ENCODE measurements around the gene FCAMR.

The FCAMR gene

DNA sequence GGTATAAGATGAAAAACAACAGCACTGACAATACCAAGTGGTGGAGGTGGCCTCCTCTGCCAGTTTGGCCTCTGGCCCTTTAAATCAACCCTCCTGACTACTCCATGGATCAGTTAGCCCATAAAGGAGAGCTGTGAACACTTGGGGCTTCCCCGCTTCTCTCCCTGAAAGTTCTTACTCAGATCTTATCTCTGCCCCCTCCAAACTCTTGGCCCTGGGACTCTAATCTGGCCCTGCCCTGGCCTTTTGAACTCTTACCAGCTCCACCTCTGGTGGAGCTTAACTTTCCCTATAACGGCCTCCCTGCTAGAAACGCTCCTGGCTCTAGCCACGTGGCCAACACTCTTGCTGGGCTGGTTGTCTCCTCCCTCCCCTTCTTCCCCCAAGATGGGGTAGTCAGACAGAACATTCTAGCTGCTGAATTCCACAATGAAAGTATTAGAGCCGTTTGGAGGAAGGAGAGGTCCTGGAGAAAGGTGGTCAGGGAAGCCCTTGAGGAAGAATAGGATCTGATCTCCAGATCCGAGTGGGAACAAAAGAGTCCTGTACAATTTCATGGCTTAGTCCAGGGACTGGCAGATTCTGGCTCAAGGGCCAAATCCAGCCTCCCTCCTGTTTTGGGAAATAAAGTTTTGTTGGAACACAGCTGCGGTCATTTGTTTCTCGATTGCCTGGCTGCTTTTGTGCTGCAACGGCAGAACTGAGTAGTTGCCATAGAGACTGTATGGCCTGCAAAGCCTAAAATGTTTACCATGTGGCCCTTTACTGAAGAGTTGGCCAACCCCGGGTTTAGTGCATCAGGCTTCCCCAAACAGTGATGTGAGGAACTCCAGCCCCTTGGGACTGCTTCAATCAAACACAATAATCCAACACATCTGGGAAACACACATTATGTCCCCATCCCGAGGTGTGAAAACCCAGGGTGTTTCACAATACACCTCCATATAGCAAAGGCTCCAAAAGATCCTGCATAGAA lies 14.5 kb downstream of the FCAMR start:
- no peak for DNase-seq

GRCh38 chr1:206954459-206955342 lies 15.6 kb downstream of the FCAMR start:
- no peak for DNase-seq

DNA sequence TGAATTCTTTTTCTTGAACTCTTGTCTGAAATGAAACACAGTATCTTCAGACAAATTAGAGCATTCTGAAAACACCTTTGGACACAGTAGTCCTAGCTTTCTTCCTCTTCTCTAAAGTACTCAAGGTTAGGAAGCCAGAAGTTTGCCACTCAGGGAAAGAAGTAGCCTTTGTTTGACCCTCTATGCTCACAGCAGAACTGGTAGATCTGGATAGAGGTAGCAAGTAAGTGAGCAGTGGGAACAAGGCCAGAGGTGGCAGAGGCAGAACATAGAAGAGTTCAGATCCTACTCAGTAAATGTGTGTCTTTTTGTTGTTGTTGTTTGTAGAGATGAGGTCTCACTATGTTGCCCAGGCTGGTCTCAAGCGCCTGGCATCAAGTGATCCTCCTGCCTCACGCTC lies 16.6 kb downstream of the FCAMR start:
- no peak for DNase-seq

GRCh38 chr1:206953126-206953525 lies 17.1 kb downstream of the FCAMR start:
- DNase-seq, result no peak

- DNase-seq, result no peak
Observed at GRCh38 chr1:206952171-206952570, 18.1 kb downstream of the FCAMR start.

GRCh38 chr1:206951318-206952100 lies 18.8 kb downstream of the FCAMR start:
- no peak for DNase-seq

DNA sequence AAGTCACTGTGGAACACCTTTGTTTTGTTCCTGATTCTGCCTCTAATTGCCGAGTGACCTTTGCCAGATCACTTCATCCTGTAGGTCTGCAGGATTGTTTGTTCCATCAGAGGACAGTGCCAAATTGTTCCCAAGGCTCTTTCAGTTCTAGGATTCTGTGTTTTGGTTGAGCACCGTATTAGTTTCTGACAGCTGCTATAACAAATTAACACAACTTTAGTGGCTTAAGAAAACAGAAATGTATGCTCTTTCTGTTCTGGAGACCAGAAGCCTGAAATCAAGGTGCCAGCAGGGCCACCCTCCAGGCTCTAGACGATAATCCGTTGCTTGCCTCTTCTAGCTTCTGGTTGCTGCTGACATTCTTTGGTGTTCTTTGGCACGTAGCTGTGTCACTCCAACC lies 20.6 kb downstream of the FCAMR start:
- DNase-seq, result no peak

DNA sequence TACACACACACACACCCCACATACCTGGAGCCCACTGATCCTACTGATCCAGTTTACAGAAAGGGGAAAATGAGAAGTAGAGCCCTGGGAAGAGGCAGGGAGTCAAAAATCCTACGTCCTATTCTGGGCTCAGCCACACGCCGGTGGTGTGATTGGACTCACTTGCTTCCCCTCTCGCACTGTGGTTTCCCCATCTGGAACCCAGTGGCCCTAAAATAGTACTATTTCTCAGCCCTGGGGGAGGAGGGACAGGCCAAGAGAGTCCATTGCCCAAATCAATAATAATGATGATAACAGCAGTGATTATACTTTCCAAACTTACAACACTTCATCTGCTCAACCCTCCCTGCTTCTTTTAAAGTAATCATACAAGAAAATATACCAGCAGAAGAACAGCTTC lies 21.1 kb downstream of the FCAMR start:
- no peak for DNase-seq

- DNase-seq, result no peak
Observed at GRCh38 chr1:206947255-206947654, 23.0 kb downstream of the FCAMR start.

DNA sequence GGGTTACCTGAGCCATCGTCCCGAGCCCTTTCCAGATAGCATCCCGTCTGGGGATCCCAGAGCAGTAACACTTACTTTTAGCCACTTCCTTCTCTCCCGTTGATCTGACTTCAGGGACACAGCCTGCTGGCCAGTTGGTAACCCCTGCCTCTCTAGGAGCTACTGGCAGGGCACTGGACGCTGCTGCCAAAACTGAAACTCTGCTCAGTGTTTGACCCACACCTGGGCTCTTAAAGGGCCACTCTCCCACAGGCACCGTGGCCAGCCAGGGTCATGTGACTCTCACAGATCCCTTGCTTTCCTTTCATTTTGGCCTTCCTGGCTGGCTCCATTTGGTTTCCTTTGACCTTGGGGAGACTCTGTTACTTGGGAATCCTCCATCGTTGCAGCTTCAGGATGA lies 24.0 kb downstream of the FCAMR start, which contains the start of gene PIGR:
TSS of gene PIGR (minus strand) at position 206 of the 400 bp plus-strand sequence. CDS start 5,935 bp downstream, outside the sequence.
- no peak for DNase-seq

DNA sequence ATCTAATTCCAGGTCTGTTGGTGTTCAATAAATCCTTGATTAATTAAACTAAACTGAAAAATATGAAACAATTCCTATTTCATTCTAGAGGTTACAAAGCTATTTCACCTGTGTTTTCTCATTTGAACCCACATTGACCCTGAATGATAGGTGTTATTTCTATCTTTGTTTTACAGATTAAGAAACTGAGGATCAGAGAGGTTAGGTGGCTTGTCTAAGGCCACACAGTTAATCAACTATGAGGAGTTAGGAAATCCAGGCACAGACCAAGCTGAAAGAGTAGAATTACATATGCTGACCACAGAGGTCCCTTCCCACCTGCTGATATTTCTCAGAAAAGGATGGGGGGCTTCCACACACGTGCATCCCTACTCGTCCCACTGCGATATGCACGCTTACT lies 24.5 kb downstream of the FCAMR start:
- no peak for DNase-seq

GRCh38 chr1:206944703-206945102 lies 25.6 kb downstream of the FCAMR start:
- no peak for DNase-seq

DNA sequence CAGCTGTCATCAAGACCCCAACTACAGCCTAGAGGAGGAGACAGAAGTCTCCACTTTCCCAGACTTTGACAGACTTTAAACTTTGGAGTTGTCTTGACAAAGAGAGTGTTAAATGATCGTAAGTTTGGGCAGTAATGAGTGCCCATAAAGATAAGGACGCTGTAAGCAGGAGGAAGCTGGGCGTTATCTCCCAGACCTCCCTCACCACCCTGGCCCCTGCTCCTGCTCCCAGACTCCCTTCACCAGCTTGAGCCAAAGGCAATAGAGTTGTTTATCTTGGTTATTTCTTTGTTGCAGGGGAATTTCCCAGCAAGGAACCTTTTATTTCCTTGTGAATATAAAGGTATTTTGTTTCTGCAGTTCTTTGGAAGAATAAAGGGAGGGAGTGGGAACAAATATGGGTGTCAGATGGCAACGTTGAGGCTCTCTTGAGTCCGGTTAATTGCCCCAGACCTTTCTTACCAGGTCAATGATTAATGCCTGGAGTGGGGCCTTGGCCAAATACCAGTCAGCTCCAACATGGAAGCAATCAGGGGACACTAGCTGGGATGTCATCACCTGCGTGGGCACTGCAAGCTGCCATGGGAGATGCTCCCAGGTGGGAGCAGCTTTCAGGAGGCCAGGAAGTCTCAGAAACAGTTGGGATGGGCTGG lies 28.4 kb downstream of the FCAMR start:
- no peak for DNase-seq

DNA sequence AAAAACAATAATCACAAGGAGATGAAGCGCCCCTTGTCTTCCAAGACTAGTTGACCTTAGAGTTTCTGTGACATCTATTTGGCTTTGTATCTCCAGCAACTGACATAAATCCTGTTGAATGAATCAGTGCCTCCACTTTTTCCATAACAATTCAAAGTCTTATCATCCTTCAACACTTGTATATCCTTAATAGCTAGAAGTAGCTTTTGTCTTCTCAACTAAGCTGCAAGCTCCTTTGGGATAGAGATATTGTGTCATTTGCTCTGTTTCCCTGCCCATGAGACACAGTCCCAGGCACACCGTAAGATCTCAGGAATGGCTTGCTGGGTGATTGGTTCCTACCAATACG lies 29.7 kb downstream of the FCAMR start:
- DNase-seq, result no peak

GRCh38 chr1:206939841-206940587 lies 30.2 kb downstream of the FCAMR start:
- no peak for DNase-seq

- no peak for DNase-seq
Observed at GRCh38 chr1:206939131-206939530, 31.1 kb downstream of the FCAMR start.

- no peak for DNase-seq
Observed at GRCh38 chr1:206937425-206937824, 32.8 kb downstream of the FCAMR start.

DNA sequence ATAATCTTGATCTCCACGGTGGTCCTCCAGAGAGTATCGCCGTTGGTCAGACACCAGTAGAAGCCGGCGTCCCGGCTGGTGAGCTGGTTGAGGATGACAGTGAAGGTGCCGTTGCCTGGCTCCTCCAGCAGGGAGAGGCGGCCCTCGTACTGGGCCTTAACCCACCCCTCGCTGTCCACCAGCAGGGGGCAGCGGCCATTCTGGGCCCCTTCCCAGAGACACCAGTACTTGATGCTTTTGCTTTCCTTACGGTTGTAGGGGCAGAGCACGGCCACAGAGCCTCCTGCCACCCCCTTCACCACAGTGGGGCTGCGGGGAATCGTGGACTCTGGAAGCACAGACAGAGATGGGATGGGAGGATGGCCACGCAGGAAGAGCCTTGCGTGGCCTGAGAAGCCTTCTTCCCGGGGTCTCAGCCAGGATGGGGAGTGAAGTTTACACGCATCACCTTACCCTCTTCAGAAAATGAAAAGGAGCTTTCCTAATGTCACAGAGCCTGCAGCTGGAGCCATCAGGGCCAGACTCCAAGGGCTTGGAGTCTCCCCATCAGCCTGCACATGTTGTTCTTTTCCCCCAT lies 34.7 kb downstream of the FCAMR start:
- DNase-seq, result no peak

GRCh38 chr1:206933333-206933945 lies 36.8 kb downstream of the FCAMR start:
- DNase-seq, result peak; percentile 55

DNA sequence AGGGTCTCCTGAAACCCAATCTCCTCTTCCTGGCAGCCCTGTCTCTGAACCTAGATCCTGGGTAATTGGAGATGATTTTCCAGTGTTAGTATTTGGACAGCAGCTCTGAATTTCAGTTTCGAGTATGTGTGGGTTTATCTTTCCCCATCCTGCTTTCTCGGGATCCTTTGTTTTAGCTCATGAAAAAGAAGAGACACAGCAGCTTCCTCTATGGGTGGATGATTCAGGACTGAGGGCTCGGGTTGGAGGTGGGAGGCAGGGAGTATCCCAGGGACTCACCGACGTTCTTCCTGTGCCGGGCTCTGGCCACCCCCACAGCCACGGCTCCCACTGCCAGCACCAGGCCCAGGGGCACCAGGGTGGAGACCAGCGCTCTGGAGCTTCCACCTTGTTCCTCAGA lies 38.1 kb downstream of the FCAMR start:
- DNase-seq, result no peak

DNA sequence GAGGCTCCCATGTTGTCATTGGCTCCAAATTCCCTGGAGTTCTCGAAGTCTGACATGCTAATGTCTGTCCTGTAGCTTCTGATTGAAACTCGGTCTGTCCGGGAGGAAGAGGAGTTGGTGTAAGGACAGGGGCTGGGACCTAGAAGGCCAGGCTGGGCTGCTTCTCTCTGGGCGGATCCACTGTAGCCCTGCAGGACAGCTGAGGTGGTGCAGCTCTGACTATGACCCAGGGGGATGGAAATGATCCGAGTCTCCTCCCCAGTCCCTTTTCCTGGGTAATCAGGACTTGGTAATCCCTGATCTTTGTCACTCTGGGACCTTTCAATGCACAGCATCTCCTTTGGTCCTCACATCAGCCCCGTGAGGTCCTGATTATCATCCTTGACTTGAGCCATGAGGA lies 38.6 kb downstream of the FCAMR start:
- DNase-seq, result no peak
